ENCODE data around the gene CNTLN. TPM values are rescaled to one million over a fixed set of nuclear protein-coding genes. Genes with fewer than 3 reads are reported as not detected.
"Not testable (repeated sequence)": the region's sequence is repeated elsewhere in the genome, so short reads cannot be mapped to it uniquely, and the experiment has no call there.

The CNTLN gene
- total RNA-seq, 2 donors from 2014 or later = 2.4 to 2.6 TPM

DNA sequence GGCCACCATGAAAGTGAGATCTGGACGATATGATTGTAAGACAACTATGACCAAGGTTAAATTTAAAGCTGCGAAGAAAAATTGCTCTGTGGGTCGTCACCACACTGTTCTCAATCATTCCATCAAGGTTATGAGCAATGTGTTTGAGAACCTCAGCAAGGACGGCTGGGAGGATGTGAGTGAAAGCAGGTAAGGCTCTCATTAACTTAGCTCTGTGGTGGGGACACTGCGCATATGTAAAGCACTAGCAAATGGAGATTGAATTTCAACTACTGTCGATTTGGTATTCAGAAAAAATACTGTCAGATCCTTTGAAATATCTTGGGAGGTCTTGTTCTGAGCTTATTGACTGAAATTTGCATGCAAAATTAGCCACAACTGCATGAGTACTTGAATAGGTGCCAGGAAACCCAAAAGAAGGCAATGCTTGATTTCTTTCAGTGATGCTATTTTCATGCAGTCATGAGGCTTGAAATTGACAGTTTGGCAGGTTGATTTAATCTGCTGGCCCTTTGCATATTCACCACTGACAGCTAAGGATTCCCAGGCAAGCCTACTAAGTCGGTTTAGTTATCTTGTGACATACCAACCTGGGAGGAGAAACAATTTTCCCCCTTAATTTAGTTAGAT lies 260.2 kb downstream of the CNTLN start:
- H3K27me3 ChIP-seq = no peaks in the 10 kb centered on the region
- H3K36me3 ChIP-seq = no peaks in the 10 kb centered on the region
- no peak overlapping the region for H3K9ac ChIP-seq (ENCODE audit: low read depth in 2 of 2, low read length in 2 of 2)
- no peak overlapping the region for H3K4me3 ChIP-seq
- H3K27ac ChIP-seq = no peak overlapping the region
- no peaks in the 10 kb centered on the region for H3K4me1 ChIP-seq
- no peak for DNase-seq
- H3K9me3 ChIP-seq = no peaks in the 10 kb centered on the region
- TF ChIP-seq, protein P1, sequence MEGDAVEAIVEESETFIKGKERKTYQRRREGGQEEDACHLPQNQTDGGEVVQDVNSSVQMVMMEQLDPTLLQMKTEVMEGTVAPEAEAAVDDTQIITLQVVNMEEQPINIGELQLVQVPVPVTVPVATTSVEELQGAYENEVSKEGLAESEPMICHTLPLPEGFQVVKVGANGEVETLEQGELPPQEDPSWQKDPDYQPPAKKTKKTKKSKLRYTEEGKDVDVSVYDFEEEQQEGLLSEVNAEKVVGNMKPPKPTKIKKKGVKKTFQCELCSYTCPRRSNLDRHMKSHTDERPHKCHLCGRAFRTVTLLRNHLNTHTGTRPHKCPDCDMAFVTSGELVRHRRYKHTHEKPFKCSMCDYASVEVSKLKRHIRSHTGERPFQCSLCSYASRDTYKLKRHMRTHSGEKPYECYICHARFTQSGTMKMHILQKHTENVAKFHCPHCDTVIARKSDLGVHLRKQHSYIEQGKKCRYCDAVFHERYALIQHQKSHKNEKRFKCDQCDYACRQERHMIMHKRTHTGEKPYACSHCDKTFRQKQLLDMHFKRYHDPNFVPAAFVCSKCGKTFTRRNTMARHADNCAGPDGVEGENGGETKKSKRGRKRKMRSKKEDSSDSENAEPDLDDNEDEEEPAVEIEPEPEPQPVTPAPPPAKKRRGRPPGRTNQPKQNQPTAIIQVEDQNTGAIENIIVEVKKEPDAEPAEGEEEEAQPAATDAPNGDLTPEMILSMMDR (IDR thresholded peaks at IDR 0.05) = no peak
- intact Hi-C loops (cut with DNase I) = no loop called here

DNA sequence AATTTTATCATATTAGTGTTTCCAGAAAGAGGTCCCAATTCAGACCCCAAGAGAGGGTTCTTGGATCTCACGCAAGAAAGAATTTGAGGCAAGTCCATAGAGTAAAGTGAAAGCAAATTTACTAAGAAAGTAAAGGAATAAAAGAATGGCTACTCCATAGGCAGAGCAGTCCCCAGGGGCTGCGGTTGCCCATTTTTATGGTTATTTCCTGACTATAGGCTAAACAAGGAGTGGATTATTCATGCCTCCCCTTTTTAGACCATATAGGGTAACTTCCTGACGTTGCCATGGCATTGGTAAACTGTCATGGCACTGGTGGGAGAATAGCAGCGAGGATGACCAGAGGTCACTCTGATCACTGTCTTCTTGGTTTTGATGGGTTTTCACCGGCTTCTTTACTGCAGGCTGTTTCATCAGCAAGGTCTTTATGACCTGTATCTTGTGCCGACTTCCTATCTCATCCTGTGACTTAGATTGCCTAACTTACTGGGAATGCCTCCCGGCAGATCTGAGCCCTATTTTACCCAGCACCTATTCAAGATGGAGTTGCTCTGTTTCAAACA lies 262.4 kb downstream of the CNTLN start:
- H3K36me3 ChIP-seq; H3K9ac ChIP-seq (ENCODE audit: low read depth in 2 of 2, low read length in 2 of 2); H3K9me3 ChIP-seq; DNase-seq; H3K4me3 ChIP-seq; H3K27me3 ChIP-seq; H3K4me1 ChIP-seq; H3K27ac ChIP-seq; intact Hi-C loops (cut with DNase I): not testable (repeated sequence)

DNA sequence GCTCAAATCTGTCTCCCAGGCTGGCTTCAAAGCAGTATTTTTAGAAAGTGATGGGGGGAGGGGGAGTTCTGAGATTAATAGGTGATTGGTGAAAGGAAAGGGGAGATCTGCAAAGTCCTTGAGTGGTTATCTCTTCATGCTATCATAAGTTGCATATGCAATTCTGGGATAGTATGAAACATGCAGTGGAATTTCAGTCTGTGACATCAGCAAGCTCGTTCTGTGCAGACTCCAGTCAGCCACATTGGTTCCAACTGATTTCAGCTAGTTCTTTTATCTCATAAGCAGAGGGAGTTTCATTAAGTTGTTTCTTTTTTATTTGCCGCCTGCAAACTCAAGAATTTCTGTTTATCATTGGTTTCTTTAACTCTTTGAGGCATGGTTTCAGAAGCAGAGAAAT lies 263.5 kb downstream of the CNTLN start:
- Histone ChIP-seq H3K27me3 (no peaks in the 10 kb centered on the region), H3K27ac (no peak overlapping the region), H3K4me1 (no peaks in the 10 kb centered on the region), H3K9ac (ENCODE audit: low read depth in 2 of 2, low read length in 2 of 2) (no peak overlapping the region), H3K9me3 (no peaks in the 10 kb centered on the region), H3K4me3 (no peak overlapping the region), H3K36me3 (no peaks in the 10 kb centered on the region)
- TF ChIP-seq, protein P1 (IDR thresholded peaks at IDR 0.05) = no peak
- no peak for DNase-seq
- intact Hi-C loops (cut with DNase I) = no loop called here

DNA sequence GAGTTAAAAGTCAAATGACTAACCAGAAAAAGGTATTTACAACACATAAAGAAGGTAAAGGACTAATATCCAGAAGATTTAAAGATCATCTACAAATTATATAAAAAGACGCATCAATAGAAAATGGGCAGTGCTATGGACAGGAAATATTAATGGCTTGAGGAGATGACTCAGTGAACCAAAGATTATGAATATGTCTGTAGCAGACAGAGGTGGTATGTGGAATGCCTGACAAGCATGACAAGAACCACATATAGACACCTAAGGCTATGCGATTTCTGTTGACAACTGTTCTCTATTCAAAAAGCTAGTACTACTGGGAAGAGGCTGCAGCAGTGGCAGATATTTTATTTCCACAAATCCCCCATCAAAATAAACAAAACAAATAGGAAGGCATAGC lies 267.0 kb downstream of the CNTLN start:
- intact Hi-C loops (cut with DNase I) = no loop called here
- H3K9ac ChIP-seq (ENCODE audit: low read depth in 2 of 2, low read length in 2 of 2) = no peak overlapping the region
- DNase-seq = no peak
- no peak overlapping the region for H3K27ac ChIP-seq
- TF ChIP-seq, protein P1 (IDR thresholded peaks at IDR 0.05) = no peak
- H3K27me3 ChIP-seq = no peaks in the 10 kb centered on the region
- H3K4me3 ChIP-seq = no peak overlapping the region
- no peaks in the 10 kb centered on the region for H3K36me3 ChIP-seq
- H3K4me1 ChIP-seq = no peaks in the 10 kb centered on the region
- no peaks in the 10 kb centered on the region for H3K9me3 ChIP-seq

DNA sequence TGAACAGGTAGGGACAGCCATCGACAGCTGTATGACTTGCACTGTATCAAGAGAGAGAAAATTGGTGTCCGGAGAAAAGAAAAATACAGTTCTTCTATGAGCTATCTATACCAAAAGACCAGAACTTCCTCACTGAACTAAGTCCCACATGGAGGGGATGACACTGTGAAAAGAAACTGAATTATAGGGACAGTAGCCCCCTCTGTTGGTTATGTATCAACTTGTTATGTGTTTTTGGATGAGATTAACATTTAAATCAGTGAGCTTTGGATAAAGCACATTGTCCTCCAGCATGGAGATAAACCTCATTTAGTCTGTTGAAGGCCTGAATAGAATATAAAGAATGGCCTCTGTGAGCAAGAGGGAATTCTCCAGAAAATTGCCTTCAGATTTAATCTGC lies 267.5 kb downstream of the CNTLN start:
- no peak overlapping the region for H3K4me3 ChIP-seq
- no peaks in the 10 kb centered on the region for H3K9me3 ChIP-seq
- no peaks in the 10 kb centered on the region for H3K27me3 ChIP-seq
- no peak overlapping the region for H3K9ac ChIP-seq (ENCODE audit: low read depth in 2 of 2, low read length in 2 of 2)
- no peak for DNase-seq
- intact Hi-C loops (cut with DNase I) = no loop called here
- H3K36me3 ChIP-seq = no peaks in the 10 kb centered on the region
- H3K27ac ChIP-seq = no peak overlapping the region
- TF ChIP-seq, protein P1 (IDR thresholded peaks at IDR 0.05) = no peak
- no peaks in the 10 kb centered on the region for H3K4me1 ChIP-seq

DNA sequence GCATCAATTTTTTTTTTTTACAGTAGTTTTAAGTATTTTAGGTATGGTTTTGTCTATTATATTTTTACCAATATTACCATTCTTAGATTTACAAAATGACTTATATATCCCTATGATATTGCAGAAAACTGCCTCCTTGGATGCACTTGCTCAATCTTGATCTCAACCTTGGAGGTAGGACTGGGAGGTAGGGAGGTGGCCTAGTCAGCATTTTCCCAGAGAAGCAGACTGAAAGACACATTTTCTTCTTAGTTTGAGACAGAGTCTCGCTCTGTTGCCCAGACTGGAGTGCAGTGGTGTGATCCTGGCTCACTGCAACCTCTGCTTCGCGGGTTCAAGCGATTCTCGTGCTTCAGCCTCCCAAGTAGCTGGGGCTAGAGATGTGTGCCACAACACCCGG lies 268.7 kb downstream of the CNTLN start:
- intact Hi-C loops (cut with DNase I) = no loop called here
- DNase-seq = no peak
- Histone ChIP-seq H3K27ac (no peak overlapping the region), H3K36me3 (no peaks in the 10 kb centered on the region), H3K9me3 (no peaks in the 10 kb centered on the region), H3K9ac (ENCODE audit: low read depth in 2 of 2, low read length in 2 of 2) (no peak overlapping the region), H3K4me1 (no peaks in the 10 kb centered on the region), H3K27me3 (no peaks in the 10 kb centered on the region), H3K4me3 (no peak overlapping the region)
- TF ChIP-seq, protein P1 (IDR thresholded peaks at IDR 0.05) = no peak

Measured in colonic mucosa (tissue), 4 donors.